Measurements from ENCODE around the gene MUC22.

Gene MUC22

DNA sequence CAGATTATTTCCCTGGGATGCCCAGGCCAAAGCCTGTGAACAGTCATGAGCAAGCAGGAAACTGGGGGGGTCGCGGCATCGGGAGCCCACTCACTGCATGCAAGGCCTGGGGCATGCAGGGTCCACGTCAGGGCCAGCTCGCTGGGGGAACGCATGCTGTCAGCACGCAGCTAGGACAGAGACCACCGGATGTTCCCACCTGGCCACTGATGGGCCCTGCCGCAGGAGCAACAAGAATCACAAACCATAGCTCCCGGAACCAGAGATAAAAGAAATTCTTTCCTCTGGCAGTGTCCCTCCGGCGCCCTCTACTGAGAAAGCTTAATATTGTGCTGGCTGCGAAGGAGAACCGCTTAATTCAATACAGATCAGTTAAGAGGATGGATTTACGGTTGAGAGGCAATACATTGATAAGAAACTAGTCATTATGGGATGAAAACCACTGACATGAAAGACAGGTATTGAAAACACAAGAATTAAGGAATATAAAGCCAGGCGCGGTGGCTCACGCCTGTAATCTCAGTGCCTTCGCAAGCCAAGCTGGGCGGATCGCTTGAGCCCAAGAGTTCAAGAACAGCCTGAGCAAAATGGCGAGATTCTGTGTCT is 69.5 kb downstream of the MUC22 start:
- DNase-seq (ENCODE audit: low spot score): peak; percentile 60

DNA sequence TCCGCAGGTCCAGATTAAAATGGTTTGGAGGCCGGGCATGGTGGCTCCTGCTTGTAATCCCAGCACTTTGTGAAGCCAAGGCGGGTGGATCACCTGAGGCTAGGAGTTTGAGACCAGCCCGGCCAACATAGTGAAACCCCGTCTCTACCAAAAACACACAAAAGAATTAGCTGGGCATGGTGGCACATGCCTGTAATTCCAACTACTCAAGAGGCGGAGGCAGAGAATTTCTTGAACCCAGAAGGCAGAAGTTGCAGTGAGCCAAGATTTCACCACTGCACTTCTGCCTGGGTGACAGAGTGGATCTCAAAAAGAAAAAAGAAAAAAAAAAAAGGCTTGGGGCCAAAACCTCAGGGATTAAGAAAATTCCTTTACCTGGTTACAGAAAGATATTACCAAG is 71.6 kb downstream of the MUC22 start:
- DNase-seq (ENCODE audit: low spot score): no peak

DNA sequence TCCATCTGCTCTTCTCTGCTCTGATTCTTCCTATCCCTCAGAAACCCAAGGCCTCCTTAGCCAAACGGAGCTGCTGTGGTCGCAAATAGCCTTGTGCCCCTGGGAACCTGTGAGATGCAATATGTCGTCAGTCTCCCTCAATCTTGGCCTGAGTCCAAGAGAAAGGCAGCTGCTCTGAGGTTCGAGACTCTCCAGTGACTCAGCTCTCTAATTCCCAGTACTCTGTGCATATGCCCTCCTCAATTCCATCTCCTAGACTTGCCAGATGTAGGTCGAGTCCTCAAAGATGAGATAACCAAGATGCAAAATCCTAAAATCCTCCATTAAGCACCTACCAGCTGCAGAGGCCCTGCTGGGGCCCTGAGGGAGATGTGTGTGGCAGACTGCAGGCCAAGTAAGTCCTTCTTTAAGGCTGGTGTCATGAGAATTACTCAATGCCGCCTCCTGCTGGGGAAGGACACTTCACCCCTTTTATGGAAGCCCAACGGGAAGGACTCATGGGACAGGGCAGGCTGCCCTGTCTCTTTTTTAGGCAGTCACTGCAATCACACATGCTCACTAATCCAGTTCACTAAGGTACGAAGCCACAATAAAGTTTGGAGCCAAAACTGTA is 73.6 kb downstream of the MUC22 start:
- no peak for DNase-seq (ENCODE audit: low spot score)
